ENCODE data around the gene CEP192. TPM values are rescaled to one million over a fixed set of nuclear protein-coding genes. Genes with fewer than 3 reads are reported as not detected.

CEP192 gene
- total and polyA plus RNA-seq, 2 of the 4 experiments (the other 2 are of a cell fraction), result 17.2 to 29.0 TPM

DNA sequence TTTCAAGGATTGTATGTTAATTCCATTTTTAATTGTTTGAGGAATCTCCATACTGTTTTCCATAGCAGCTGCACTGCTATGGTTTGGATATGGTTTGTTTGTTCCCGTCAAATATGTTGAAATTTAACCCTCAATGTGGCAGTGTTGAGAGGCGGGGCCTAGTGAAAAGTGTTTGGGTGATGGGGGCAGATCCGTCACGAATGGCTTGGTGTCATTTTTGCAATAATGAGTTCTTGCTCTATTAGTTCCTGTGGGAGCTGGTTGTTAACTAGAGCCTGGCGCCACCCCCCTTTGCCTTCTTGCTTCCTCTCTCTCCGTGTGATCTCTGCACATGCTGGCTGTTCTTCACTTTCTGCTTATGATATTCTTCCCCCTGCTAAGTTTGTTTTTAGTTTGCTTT lies 156.0 kb downstream of the CEP192 start:
- Histone ChIP-seq H3K56ac (ENCODE audit: extremely low read depth, insufficient read depth, low read length) (no peak overlapping the region), H4K5ac (ENCODE audit: low read depth, low read length) (no peak overlapping the region), H2AK9ac (replicated peaks; ENCODE audit: low read depth, low read length, poor library complexity) (no peak overlapping the region), H3K23ac (ENCODE audit: low read depth, low read length) (no peak overlapping the region), H3K27ac (ENCODE audit: insufficient read depth, low read length) (no peak overlapping the region), H2BK5ac (ENCODE audit: low read depth, low read length, poor library complexity, severe bottlenecking) (no peak overlapping the region), H3K4me2 (ENCODE audit: low read depth, low read length) (no peak overlapping the region), H3K9me1 (ENCODE audit: insufficient read depth, low read length) (no peaks in the 10 kb centered on the region), H2BK15ac (ENCODE audit: low read depth, low read length) (no peak overlapping the region), H3K27me3 (ENCODE audit: control insufficient read depth, insufficient read depth, low read length) (0 out of 2 replicates have a peak, but pooled peaks cover 1% of the 10 kb centered on the region), H4K91ac (ENCODE audit: insufficient read depth, low read depth, low read length) (no peak overlapping the region), H3K4ac (ENCODE audit: low read depth, low read length) (no peak overlapping the region), H3K18ac (ENCODE audit: low read depth, low read length) (no peak overlapping the region), H3K14ac (replicated peaks; ENCODE audit: low read depth, low read length) (no peak overlapping the region), H2AK5ac (ENCODE audit: low read depth, low read length) (no peak overlapping the region), H3K4me1 (ENCODE audit: control insufficient read depth, insufficient read depth, low read length) (no peaks in the 10 kb centered on the region), H3K9me3 (ENCODE audit: control insufficient read depth, insufficient read depth, low read length) (peaks cover 10% of the 10 kb centered on the region), H2BK20ac (ENCODE audit: low read depth, low read length) (no peak overlapping the region), H3K36me3 (ENCODE audit: control insufficient read depth, insufficient read depth, low read length) (no peaks in the 10 kb centered on the region), H4K8ac (ENCODE audit: low read depth in 2 of 2, low read length in 2 of 2) (no peak overlapping the region), H2BK120ac (ENCODE audit: low read depth, low read length) (no peak overlapping the region), H3K9ac (ENCODE audit: low read depth, low read length) (no peak overlapping the region), H3K4me3 (ENCODE audit: insufficient read depth, low read depth, low read length) (no peak overlapping the region), H2AFZ (replicated peaks; ENCODE audit: low read length, poor library complexity) (no peak overlapping the region), H3K79me1 (ENCODE audit: low read depth in 1 of 2, low read length in 2 of 2) (no peaks in the 10 kb centered on the region), H4K20me1 (ENCODE audit: insufficient read depth, low read length) (no peaks in the 10 kb centered on the region)
- DNase-seq, result no peak
- no TSS peak for BruUV-seq (replicated peaks)
- ATAC-seq (ENCODE audit: low read depth), result peak; percentile 56
- dilution Hi-C loops (cut with HindIII; ENCODE audit: low sequenced_read_pairs, unreplicated experiment), result no loop called here
- CTCF ChIA-PET, result no interaction called here
- WGBS, 2 experiments (ENCODE audit: extremely low coverage in 2 of 2, insufficient read length in 1 of 2), result no CpG with 5 or more reads among the region's 6 CpGs
- POLR2A ChIA-PET (ENCODE audit: unreplicated experiment), result no interaction called here
- intact Hi-C loops (cut with micrococcal nuclease), result no loop called here
- in situ Hi-C loops (cut with MboI; ENCODE audit: low sequenced_read_pairs), result no loop called here
- no peak for TF ChIP-seq BHLHE40 (IDR thresholded peaks at IDR 0.05; ENCODE audit: low read depth, low read length)
- no peak for TF ChIP-seq RAD21 (IDR thresholded peaks at IDR 0.05; ENCODE audit: low read length)
- no peak for TF ChIP-seq CEBPB (IDR thresholded peaks at IDR 0.05; ENCODE audit: low read depth, low read length)
- no peak for TF ChIP-seq RCOR1 (IDR thresholded peaks at IDR 0.05; ENCODE audit: insufficient replicate concordance, low read length)
- TF ChIP-seq POLR2A (IDR thresholded peaks at IDR 0.05; ENCODE audit: low read depth, low read length), result no peak
- no peak for TF ChIP-seq MXI1 (IDR thresholded peaks at IDR 0.05; ENCODE audit: borderline replicate concordance, low read depth, low read length)
- no peak for TF ChIP-seq CHD1 (IDR thresholded peaks at IDR 0.05; ENCODE audit: low read depth, low read length)
- TF ChIP-seq, protein P1, sequence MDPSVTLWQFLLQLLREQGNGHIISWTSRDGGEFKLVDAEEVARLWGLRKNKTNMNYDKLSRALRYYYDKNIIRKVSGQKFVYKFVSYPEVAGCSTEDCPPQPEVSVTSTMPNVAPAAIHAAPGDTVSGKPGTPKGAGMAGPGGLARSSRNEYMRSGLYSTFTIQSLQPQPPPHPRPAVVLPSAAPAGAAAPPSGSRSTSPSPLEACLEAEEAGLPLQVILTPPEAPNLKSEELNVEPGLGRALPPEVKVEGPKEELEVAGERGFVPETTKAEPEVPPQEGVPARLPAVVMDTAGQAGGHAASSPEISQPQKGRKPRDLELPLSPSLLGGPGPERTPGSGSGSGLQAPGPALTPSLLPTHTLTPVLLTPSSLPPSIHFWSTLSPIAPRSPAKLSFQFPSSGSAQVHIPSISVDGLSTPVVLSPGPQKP (IDR thresholded peaks at IDR 0.05; ENCODE audit: borderline replicate concordance, low read depth, low read length), result no peak
- no peak for TF ChIP-seq MAFK (IDR thresholded peaks at IDR 0.05; ENCODE audit: low read depth, low read length)
- TF ChIP-seq, protein P2, sequence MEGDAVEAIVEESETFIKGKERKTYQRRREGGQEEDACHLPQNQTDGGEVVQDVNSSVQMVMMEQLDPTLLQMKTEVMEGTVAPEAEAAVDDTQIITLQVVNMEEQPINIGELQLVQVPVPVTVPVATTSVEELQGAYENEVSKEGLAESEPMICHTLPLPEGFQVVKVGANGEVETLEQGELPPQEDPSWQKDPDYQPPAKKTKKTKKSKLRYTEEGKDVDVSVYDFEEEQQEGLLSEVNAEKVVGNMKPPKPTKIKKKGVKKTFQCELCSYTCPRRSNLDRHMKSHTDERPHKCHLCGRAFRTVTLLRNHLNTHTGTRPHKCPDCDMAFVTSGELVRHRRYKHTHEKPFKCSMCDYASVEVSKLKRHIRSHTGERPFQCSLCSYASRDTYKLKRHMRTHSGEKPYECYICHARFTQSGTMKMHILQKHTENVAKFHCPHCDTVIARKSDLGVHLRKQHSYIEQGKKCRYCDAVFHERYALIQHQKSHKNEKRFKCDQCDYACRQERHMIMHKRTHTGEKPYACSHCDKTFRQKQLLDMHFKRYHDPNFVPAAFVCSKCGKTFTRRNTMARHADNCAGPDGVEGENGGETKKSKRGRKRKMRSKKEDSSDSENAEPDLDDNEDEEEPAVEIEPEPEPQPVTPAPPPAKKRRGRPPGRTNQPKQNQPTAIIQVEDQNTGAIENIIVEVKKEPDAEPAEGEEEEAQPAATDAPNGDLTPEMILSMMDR (conservative IDR thresholded peaks at IDR 0.05; ENCODE audit: low read depth, low read length), result no peak
- no peak for TF ChIP-seq SMC3 (IDR thresholded peaks at IDR 0.05; ENCODE audit: low read depth, low read length)
- no peak for TF ChIP-seq NFE2L2 (IDR thresholded peaks at IDR 0.05; ENCODE audit: low read depth, low read length)
- no peak for TF ChIP-seq RFX5 (IDR thresholded peaks at IDR 0.05; ENCODE audit: low read depth, low read length)
- TF ChIP-seq, protein P3, sequence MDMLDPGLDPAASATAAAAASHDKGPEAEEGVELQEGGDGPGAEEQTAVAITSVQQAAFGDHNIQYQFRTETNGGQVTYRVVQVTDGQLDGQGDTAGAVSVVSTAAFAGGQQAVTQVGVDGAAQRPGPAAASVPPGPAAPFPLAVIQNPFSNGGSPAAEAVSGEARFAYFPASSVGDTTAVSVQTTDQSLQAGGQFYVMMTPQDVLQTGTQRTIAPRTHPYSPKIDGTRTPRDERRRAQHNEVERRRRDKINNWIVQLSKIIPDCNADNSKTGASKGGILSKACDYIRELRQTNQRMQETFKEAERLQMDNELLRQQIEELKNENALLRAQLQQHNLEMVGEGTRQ (IDR thresholded peaks at IDR 0.05; ENCODE audit: low read depth, low read length), result no peak
- TF ChIP-seq FOS (IDR thresholded peaks at IDR 0.05; ENCODE audit: low read depth, low read length), result no peak
- no peak for TF ChIP-seq MAZ (IDR thresholded peaks at IDR 0.05; ENCODE audit: borderline replicate concordance, low read depth, low read length)

All from IMR-90 (cell line).